ENCODE results near the gene EEF1AKMT2.
"Not testable (repeated sequence)": the region's sequence is repeated elsewhere in the genome, so short reads cannot be mapped to it uniquely, and the experiment has no call there.

The EEF1AKMT2 gene

GRCh38 chr10:124802313-124802675 lies 10.6 kb upstream of the EEF1AKMT2 start:
- POLR2A ChIA-PET, result interaction anchor here (0.5 kb wide), 1 partner anchor 30 kb away, joined by 7 read pairs; no protein-coding TSS in a partner anchor
- CTCF ChIA-PET, result interaction anchor here (0.8 to 4.3 kb wide), 4 partner anchors 11 to 61 kb away, joined by 3 to 14 read pairs (median 4); partner anchors contain the start of gene EEF1AKMT2
- DNase-seq (ENCODE audit: extremely low spot score), result peak; percentile 41
- TF ChIP-seq CTCF (IDR thresholded peaks at IDR 0.05; ENCODE audit: control extremely low read depth, extremely low read depth, low read depth, missing control alignments), result no peak

GRCh38 chr10:124799211-124799610 lies 7.5 kb upstream of the EEF1AKMT2 start:
- no peak for DNase-seq (ENCODE audit: extremely low spot score)
- no peak for TF ChIP-seq CTCF (IDR thresholded peaks at IDR 0.05; ENCODE audit: control extremely low read depth, extremely low read depth, low read depth, missing control alignments)
- CTCF ChIA-PET, result interaction anchor here (1.0 to 4.3 kb wide), 2 partner anchors 18 to 58 kb away, joined by 3 to 14 read pairs; no protein-coding TSS in a partner anchor
- POLR2A ChIA-PET, result no interaction called here

- CTCF ChIA-PET, result interaction anchor here (4.3 kb wide), 1 partner anchor 57 kb away, joined by 14 read pairs; no protein-coding TSS in a partner anchor
- POLR2A ChIA-PET, result no interaction called here
- no peak for DNase-seq (ENCODE audit: extremely low spot score)
- no peak for TF ChIP-seq CTCF (IDR thresholded peaks at IDR 0.05; ENCODE audit: control extremely low read depth, extremely low read depth, low read depth, missing control alignments)
These were observed 7.1 kb upstream of the EEF1AKMT2 start for GRCh38 chr10:124798781-124799180.

- ChIA-PET POLR2A (no interaction called here), CTCF (interaction anchor here (4.3 kb wide), 1 partner anchor 57 kb away, joined by 14 read pairs; no protein-coding TSS in a partner anchor)
- no peak for DNase-seq (ENCODE audit: extremely low spot score)
- no peak for TF ChIP-seq CTCF (IDR thresholded peaks at IDR 0.05; ENCODE audit: control extremely low read depth, extremely low read depth, low read depth, missing control alignments)
These were observed 6.7 kb upstream of the EEF1AKMT2 start for GRCh38 chr10:124798364-124798763.

- POLR2A ChIA-PET, result no interaction called here
- no peak for DNase-seq (ENCODE audit: extremely low spot score)
- CTCF ChIA-PET, result no interaction called here
- no peak for TF ChIP-seq CTCF (IDR thresholded peaks at IDR 0.05; ENCODE audit: control extremely low read depth, extremely low read depth, low read depth, missing control alignments)
These were observed 1.3 kb upstream of the EEF1AKMT2 start for GRCh38 chr10:124792998-124793352.

GRCh38 chr10:124782900-124783299 lies 8.8 kb downstream of the EEF1AKMT2 start:
- CTCF ChIA-PET; DNase-seq (ENCODE audit: extremely low spot score): not testable (repeated sequence)
- POLR2A ChIA-PET, result interaction anchor here (0.7 kb wide), 1 partner anchor 156 kb away, joined by 5 read pairs; no protein-coding TSS in a partner anchor

- ChIA-PET CTCF (interaction anchor here (1.0 kb wide), 2 partner anchors 8 to 28 kb away, joined by 3 read pairs; no protein-coding TSS in a partner anchor), POLR2A (no interaction called here)
- TF ChIP-seq CTCF (IDR thresholded peaks at IDR 0.05; ENCODE audit: control extremely low read depth, extremely low read depth, low read depth, missing control alignments), result no peak
- DNase-seq (ENCODE audit: extremely low spot score), result no peak
These were observed 22.9 kb downstream of the EEF1AKMT2 start for GRCh38 chr10:124768791-124769190.

Data from GM10248 (cell line).